Hematopoietic multipotent progenitor cell treated with erythropoietin and hydrocortisone succinate and interleukin-3 and kit ligand, for 6 days (in vitro differentiated cells): ENCODE results near the gene EFCC1.

Experiments used
- DNase-seq: peaks from one replicate; pipeline ENCODE4 v3.0.0-alpha.2; 2015

The EFCC1 gene

GRCh38 chr3:129015388-129016105 lies 14.4 kb downstream of the EFCC1 start:
- peak; percentile 70 for DNase-seq

- no peak for DNase-seq
Observed at GRCh38 chr3:129016356-129016719, 15.2 kb downstream of the EFCC1 start.

GRCh38 chr3:129016720-129017483 lies 15.8 kb downstream of the EFCC1 start:
- DNase-seq, result peak; percentile 95

GRCh38 chr3:129017484-129017899 lies 16.4 kb downstream of the EFCC1 start:
- no peak for DNase-seq

- DNase-seq, result no peak
Observed at GRCh38 chr3:129018271-129018670, 17.2 kb downstream of the EFCC1 start.

- no peak for DNase-seq
Observed at GRCh38 chr3:129018751-129019150, 17.6 kb downstream of the EFCC1 start.

- no peak for DNase-seq
Observed at GRCh38 chr3:129019266-129019665, 18.2 kb downstream of the EFCC1 start.

GRCh38 chr3:129020691-129021090 lies 19.6 kb downstream of the EFCC1 start:
- no peak for DNase-seq

- DNase-seq, result no peak
Observed at GRCh38 chr3:129021140-129021551, 20.0 kb downstream of the EFCC1 start.

- DNase-seq, result no peak
Observed at GRCh38 chr3:129022114-129023007, 21.3 kb downstream of the EFCC1 start.

- DNase-seq, result no peak
Observed at GRCh38 chr3:129023008-129023358, 21.9 kb downstream of the EFCC1 start.

GRCh38 chr3:129023909-129024308 lies 22.8 kb downstream of the EFCC1 start:
- peak; percentile 63 for DNase-seq

- DNase-seq, result no peak
Observed at GRCh38 chr3:129025108-129025507, 24.0 kb downstream of the EFCC1 start.

- no peak for DNase-seq
Observed at GRCh38 chr3:129025691-129026435, 24.8 kb downstream of the EFCC1 start.

GRCh38 chr3:129026728-129027543 lies 25.8 kb downstream of the EFCC1 start:
- peak; percentile 97 for DNase-seq

GRCh38 chr3:129027544-129027880 lies 26.4 kb downstream of the EFCC1 start:
- no peak for DNase-seq

GRCh38 chr3:129028866-129029265 lies 27.8 kb downstream of the EFCC1 start:
- no peak for DNase-seq

GRCh38 chr3:129030611-129031010 lies 29.5 kb downstream of the EFCC1 start:
- DNase-seq, result no peak

GRCh38 chr3:129031476-129032215 lies 30.5 kb downstream of the EFCC1 start:
- no peak for DNase-seq

GRCh38 chr3:129032716-129033115 lies 31.6 kb downstream of the EFCC1 start:
- DNase-seq, result no peak

- DNase-seq, result no peak
Observed at GRCh38 chr3:129033151-129033550, 32.0 kb downstream of the EFCC1 start.
